HG03097 (cell line): ENCODE results near the gene YAF2.

ENCODE experiments used
- ATAC-seq: cut with Tn5 transposase; IDR thresholded peaks from one replicate; pipeline ENCODE4 v1.9.1; 2021; ENCODE audit not compliant: unreplicated experiment, low FRiP score

Gene YAF2

GRCh38 chr12:42145552-42146215 lies 92.4 kb downstream of the YAF2 start:
- ATAC-seq: no peak

- ATAC-seq: no peak
These were observed 92.9 kb downstream of the YAF2 start for GRCh38 chr12:42145197-42145549.

- peak; percentile 94 for ATAC-seq
These were observed 93.4 kb downstream of the YAF2 start, which contains the start of gene GXYLT1 for GRCh38 chr12:42144408-42145196. GXYLT1 (minus strand) TSS chr12:42144874; CDS start chr12:42144646, 228 bp downstream.

GRCh38 chr12:42144158-42144407 lies 94.0 kb downstream of the YAF2 start:
- no peak for ATAC-seq

GRCh38 chr12:42143452-42144157 lies 94.4 kb downstream of the YAF2 start:
- no peak for ATAC-seq

- ATAC-seq: no peak
These were observed 96.0 kb downstream of the YAF2 start for GRCh38 chr12:42141981-42142606.

GRCh38 chr12:42140901-42141300 lies 97.1 kb downstream of the YAF2 start:
- no peak for ATAC-seq

GRCh38 chr12:42135259-42135814 lies 102.7 kb downstream of the YAF2 start:
- no peak for ATAC-seq

GRCh38 chr12:42130672-42131402 lies 107.2 kb downstream of the YAF2 start:
- ATAC-seq: no peak

- ATAC-seq: no peak
These were observed 108.3 kb downstream of the YAF2 start for GRCh38 chr12:42129595-42130204.

- no peak for ATAC-seq
These were observed 109.2 kb downstream of the YAF2 start for GRCh38 chr12:42128888-42129287.

- ATAC-seq: no peak
These were observed 109.7 kb downstream of the YAF2 start for GRCh38 chr12:42128327-42128726.

- no peak for ATAC-seq
These were observed 111.1 kb downstream of the YAF2 start for GRCh38 chr12:42126963-42127362.

- ATAC-seq: no peak
These were observed 112.7 kb downstream of the YAF2 start for GRCh38 chr12:42125388-42125767.

- ATAC-seq: no peak
These were observed 113.2 kb downstream of the YAF2 start for GRCh38 chr12:42124764-42125387.

GRCh38 chr12:42119085-42119633 lies 118.9 kb downstream of the YAF2 start:
- no peak for ATAC-seq

- no peak for ATAC-seq
These were observed 119.7 kb downstream of the YAF2 start for GRCh38 chr12:42118136-42118879.

GRCh38 chr12:42109031-42109430 lies 129.0 kb downstream of the YAF2 start:
- no peak for ATAC-seq
